ENCODE measurements around the gene SHROOM3. TPM values are rescaled to one million over a fixed set of nuclear protein-coding genes. Genes with fewer than 3 reads are reported as not detected.
A peak's percentile ranks its signal among the peaks of the same experiment; 100 is the strongest.

Gene SHROOM3
- total RNA-seq, 1 donor from 2014 or later: 192 TPM

- H3K4me1 ChIP-seq: no peaks in the 10 kb centered on the region
- H3K4me3 ChIP-seq: no peak overlapping the region
- H3K27ac ChIP-seq: no peak overlapping the region
- peak in 1 of 3 experiments; percentile 39 for TF ChIP-seq CTCF (IDR thresholded peaks at IDR 0.05)
- H3K9me3 ChIP-seq: no peaks in the 10 kb centered on the region
- DNase-seq (ENCODE audit: low spot score in 2 of 2): no peak
- intact Hi-C loops (cut with DNase I): no loop called here
- H3K27me3 ChIP-seq: no peaks in the 10 kb centered on the region
- no peaks in the 10 kb centered on the region for H3K36me3 ChIP-seq
Observed at GRCh38 chr4:76426272-76426671, 8.8 kb upstream of the SHROOM3 start.

- Histone ChIP-seq H3K27me3 (no peaks in the 10 kb centered on the region), H3K4me1 (no peaks in the 10 kb centered on the region), H3K36me3 (no peaks in the 10 kb centered on the region), H3K4me3 (no peak overlapping the region), H3K9me3 (no peaks in the 10 kb centered on the region), H3K27ac (no peak overlapping the region)
- intact Hi-C loops (cut with DNase I): loop anchor here (5.0 to 10.0 kb wide), 3 partner anchors 328 to 775 kb away; partner anchors contain the start of gene CCNI
- DNase-seq (ENCODE audit: low spot score in 2 of 2): no peak
- TF ChIP-seq CTCF (IDR thresholded peaks at IDR 0.05): no peak
Observed at GRCh38 chr4:76429636-76430035, 5.4 kb upstream of the SHROOM3 start.

GRCh38 chr4:76430519-76431388 lies 4.3 kb upstream of the SHROOM3 start:
- Histone ChIP-seq H3K27me3 (no peaks in the 10 kb centered on the region), H3K27ac (no peak overlapping the region), H3K4me1 (no peaks in the 10 kb centered on the region), H3K4me3 (no peak overlapping the region), H3K36me3 (no peaks in the 10 kb centered on the region), H3K9me3 (no peaks in the 10 kb centered on the region)
- DNase-seq (ENCODE audit: low spot score in 2 of 2): no peak
- intact Hi-C loops (cut with DNase I): loop anchor here (1.0 to 10.0 kb wide), 4 partner anchors 75 to 774 kb away; partner anchors contain the start of gene CCNI
- peak in 2 of 3 experiments; percentile 56 to 79 for TF ChIP-seq CTCF (IDR thresholded peaks at IDR 0.05)

GRCh38 chr4:76435528-76436319 lies 695 bp downstream of the SHROOM3 start:
- DNase-seq (ENCODE audit: low spot score in 2 of 2): no peak
- H3K36me3 ChIP-seq: no peaks in the 10 kb centered on the region
- no peak for TF ChIP-seq CTCF (IDR thresholded peaks at IDR 0.05)
- H3K9me3 ChIP-seq: no peaks in the 10 kb centered on the region
- H3K27me3 ChIP-seq: no peaks in the 10 kb centered on the region
- intact Hi-C loops (cut with DNase I): loop anchor here (10.0 kb wide), 2 partner anchors 639 to 769 kb away; partner anchors contain the start of gene CCNI
- peak overlapping the region; percentile 30 to 72 for H3K27ac ChIP-seq
- H3K4me3 ChIP-seq: peak overlapping the region; percentile 20 to 57
- H3K4me1 ChIP-seq: no peaks in the 10 kb centered on the region

GRCh38 chr4:76439491-76439890 lies 4.5 kb downstream of the SHROOM3 start:
- intact Hi-C loops (cut with DNase I): loop anchor here (10.0 kb wide), 2 partner anchors 635 to 765 kb away; partner anchors contain the start of gene CCNI
- no peak for DNase-seq (ENCODE audit: low spot score in 2 of 2)
- Histone ChIP-seq H3K9me3 (no peaks in the 10 kb centered on the region), H3K36me3 (no peaks in the 10 kb centered on the region), H3K4me1 (no peaks in the 10 kb centered on the region), H3K27ac (no peak overlapping the region), H3K4me3 (no peak overlapping the region), H3K27me3 (no peaks in the 10 kb centered on the region)
- TF ChIP-seq CTCF (IDR thresholded peaks at IDR 0.05): no peak

Data from ascending aorta (tissue), 2 donors.